Mucosa of rectum (tissue), 2 donors: ENCODE data around the gene RABEP1.
"Not testable (repeated sequence)": the region's sequence is repeated elsewhere in the genome, so short reads cannot be mapped to it uniquely, and the experiment has no call there.

Experiments
- H3K27ac ChIP-seq, 2 donors: one replicate each; pipeline ENCODE4 v1.7.0; 2013; ENCODE audit warnings: inconsistent platforms in 2 of 2, low read depth in 2 of 2, low read length in 2 of 2
- H3K27me3 ChIP-seq, 2 donors: one replicate each; pipeline ENCODE4 v1.7.0; 2013; ENCODE audit warnings: low read length in 2 of 2; ENCODE audit not compliant: control insufficient read depth in 2 of 2, insufficient read depth in 2 of 2
- H3K36me3 ChIP-seq, 2 donors: one replicate each; pipeline ENCODE4 v1.7.0; 2013; ENCODE audit warnings: low read length in 2 of 2; ENCODE audit not compliant: control insufficient read depth in 2 of 2, insufficient read depth in 2 of 2
- H3K4me1 ChIP-seq, 2 donors: one replicate each; pipeline ENCODE4 v1.7.0; 2013; ENCODE audit warnings: low read length in 2 of 2, mild to moderate bottlenecking in 1 of 2; ENCODE audit not compliant: control insufficient read depth in 2 of 2, insufficient read depth in 2 of 2
- H3K4me3 ChIP-seq, 2 donors: one replicate each; pipeline ENCODE4 v1.7.0; 2013; ENCODE audit warnings: low read length in 2 of 2
- H3K9ac ChIP-seq, 2 donors: one replicate each; pipeline ENCODE4 v1.7.0; 2013; ENCODE audit warnings: low read length in 2 of 2, low read depth in 1 of 2, mild to moderate bottlenecking in 1 of 2
- H3K9me3 ChIP-seq, 2 donors: one replicate each; pipeline ENCODE4 v1.7.0; 2013; ENCODE audit warnings: low read length in 2 of 2; ENCODE audit not compliant: control insufficient read depth in 2 of 2
- donor health status: healthy.
- donor health status: Normal muscosa, but diverticular disease.

Gene RABEP1

GRCh38 chr17:5281814-5282641 lies at the start of gene RABEP1:
TSS of gene RABEP1 (plus strand) at chr17:5282284. CDS start at chr17:5282487, 203 bp downstream.
- Histone ChIP-seq H3K36me3 (no peaks in the 10 kb centered on the region), H3K27ac (peak within 1 kb of the TSS; percentile 71 to 74), H3K9me3 (no peaks in the 10 kb centered on the region), H3K4me3 (peak within 1 kb of the TSS; percentile 75 to 84), H3K4me1 (peaks cover 9 to 16% of the 10 kb centered on the region in 2 donors), H3K9ac (peak within 1 kb of the TSS; percentile 54 to 63), H3K27me3 (no peaks in the 10 kb centered on the region)

- peak overlapping the region in 1 of 2 donors; percentile 32 for H3K27ac ChIP-seq
- not testable (repeated sequence) for H3K4me1 ChIP-seq, H3K36me3 ChIP-seq, H3K9me3 ChIP-seq, H3K27me3 ChIP-seq, H3K9ac ChIP-seq
- H3K4me3 ChIP-seq, result peak overlapping the region in 1 of 2 donors; percentile 45
Observed at GRCh38 chr17:5233492-5233891, 48.6 kb upstream of the RABEP1 start.

DNA sequence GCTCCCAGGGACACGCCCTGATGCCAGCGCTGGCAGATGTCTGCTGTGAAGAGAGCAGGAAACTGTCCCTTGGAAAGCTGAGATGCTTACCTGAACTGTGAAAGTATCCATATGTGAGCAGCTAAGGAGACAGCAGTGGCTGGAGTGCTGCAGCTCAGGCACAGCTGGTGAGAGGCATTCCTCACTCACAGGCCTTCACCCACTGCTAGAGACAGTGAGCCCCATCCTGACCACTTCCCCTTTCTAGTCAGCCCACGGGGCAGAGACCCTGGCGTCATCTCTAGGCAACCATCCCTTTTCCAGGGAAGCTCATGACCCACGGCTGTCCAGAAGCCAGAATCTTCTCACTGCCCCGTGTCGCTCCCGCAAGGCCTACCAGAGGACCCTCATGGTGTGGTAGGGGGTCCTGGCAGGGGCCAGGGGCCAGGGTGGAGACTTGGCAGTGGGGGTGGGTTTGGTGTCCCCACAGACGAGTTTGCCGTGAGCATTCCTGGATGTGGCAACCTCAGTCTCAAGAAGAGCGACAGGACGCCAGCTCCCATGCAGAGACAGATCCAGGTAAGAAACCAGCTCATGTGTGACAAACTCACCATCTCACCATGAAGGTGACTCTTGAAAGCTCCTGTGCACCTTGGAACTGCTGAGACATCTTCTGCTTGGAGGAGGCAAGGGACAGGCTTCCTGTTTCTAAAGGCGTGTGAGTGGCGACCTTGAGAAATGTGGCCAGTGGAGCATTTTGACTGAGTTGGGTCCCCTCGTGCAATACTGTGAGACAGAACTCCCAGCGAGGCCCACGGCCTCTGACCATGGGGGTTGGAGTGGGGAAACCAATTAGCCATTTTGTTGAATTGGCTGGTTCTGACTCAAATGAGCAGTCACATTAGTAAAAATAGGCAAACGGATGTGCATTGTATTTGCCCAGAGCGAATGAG lies 47.2 kb upstream of the RABEP1 start, which contains the start of gene SCIMP:
Gene SCIMP, minus strand, starts transcription at position 216 of the 932 bp plus-strand sequence. Its CDS starts 105 bp downstream, at position 111.
- H3K9me3 ChIP-seq, result no peaks in the 10 kb centered on the region
- H3K9ac ChIP-seq, result no peak within 1 kb of the TSS
- peak within 1 kb of the TSS; percentile 32 to 46 for H3K27ac ChIP-seq
- H3K27me3 ChIP-seq, result no peaks in the 10 kb centered on the region
- peaks cover 2 to 9% of the 10 kb centered on the region in 2 donors for H3K4me1 ChIP-seq
- peaks cover 0 to 5% of the 10 kb centered on the region in 2 donors for H3K36me3 ChIP-seq
- H3K4me3 ChIP-seq, result peak within 1 kb of the TSS in 1 of 2 donors; percentile 59

DNA sequence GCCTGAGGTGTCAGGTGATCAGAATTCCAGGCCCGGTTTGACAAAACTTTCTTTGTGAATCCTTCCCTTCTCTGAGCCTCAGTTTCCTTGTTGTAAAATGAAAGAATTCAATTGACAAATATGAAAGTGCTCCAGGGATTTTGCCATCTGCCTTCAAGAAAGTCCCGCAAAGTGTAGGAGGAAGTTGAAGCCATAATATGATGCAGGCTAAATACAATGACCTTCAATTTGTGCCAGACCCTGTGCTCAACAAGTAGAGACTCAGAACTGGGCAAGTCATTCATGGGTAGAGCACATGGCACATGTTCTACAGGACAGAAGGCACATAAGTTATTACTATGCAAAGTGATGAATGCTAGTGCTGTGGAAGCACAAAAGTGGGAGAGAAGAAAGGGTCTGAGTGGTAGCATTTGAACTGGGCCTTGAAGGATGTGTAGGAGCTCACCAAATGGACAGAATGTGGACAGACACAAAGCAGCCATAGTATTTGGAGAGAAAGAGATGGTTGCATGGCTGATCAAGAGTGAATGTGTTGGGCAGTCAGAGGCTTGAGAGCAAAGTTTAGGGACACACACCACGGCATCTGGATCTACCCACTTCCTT lies 45.0 kb upstream of the RABEP1 start:
- H3K4me3 ChIP-seq, result no peak overlapping the region
- no peak overlapping the region for H3K27ac ChIP-seq
- H3K9ac ChIP-seq, result no peak overlapping the region
- no peaks in the 10 kb centered on the region for H3K9me3 ChIP-seq
- H3K36me3 ChIP-seq, result peaks cover 0 to 2% of the 10 kb centered on the region in 2 donors
- H3K27me3 ChIP-seq, result no peaks in the 10 kb centered on the region
- H3K4me1 ChIP-seq, result peaks cover 11 to 18% of the 10 kb centered on the region in 2 donors

DNA sequence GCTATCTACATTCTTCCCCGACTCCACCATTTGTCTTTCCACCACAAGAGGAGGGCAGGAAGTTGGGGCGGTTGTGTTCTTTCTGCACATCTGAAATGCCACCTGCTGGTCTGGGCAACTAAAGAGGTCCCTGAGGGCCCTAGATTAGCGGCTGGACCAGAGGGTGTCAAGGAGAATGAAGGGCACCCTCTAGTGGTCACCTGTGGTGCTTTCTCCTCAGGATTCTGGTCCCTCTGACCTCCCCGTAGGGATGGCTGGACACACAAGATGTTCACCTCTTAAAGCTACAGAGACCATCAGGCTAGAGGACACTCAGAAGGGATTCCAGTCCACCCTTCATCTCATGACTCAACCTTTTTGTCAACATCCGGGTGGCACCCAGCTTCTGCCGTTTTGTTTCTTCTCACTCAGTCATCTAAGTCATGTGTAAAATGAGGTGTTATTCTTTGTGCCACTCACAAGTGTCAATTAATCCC lies 44.5 kb upstream of the RABEP1 start:
- Histone ChIP-seq H3K4me3 (no peak overlapping the region), H3K36me3 (peaks cover 0 to 2% of the 10 kb centered on the region in 2 donors), H3K9ac (no peak overlapping the region), H3K9me3 (no peaks in the 10 kb centered on the region), H3K4me1 (peaks cover 11 to 15% of the 10 kb centered on the region in 2 donors), H3K27ac (no peak overlapping the region), H3K27me3 (no peaks in the 10 kb centered on the region)

DNA sequence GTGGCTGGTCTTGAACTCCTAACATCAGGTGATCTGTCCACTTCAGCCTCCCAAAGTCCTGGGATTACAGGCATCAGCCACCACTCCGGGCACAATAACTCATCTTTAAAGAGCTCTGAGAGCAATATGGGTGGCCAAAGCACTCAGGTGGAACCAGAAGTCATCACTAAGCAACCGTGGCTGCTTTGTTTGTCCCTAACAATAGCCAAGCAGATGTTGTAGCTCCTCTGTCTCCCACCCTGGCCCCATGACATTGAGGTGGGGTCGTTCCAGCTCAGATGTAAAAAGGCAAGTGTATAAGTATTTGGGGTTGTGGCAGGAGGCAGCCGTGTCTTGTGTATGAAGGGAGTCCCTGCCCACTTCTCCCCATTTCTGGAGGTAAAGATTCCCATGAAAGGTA lies 43.8 kb upstream of the RABEP1 start:
- H3K36me3 ChIP-seq, result peaks cover 0 to 2% of the 10 kb centered on the region in 2 donors
- no peak overlapping the region for H3K27ac ChIP-seq
- H3K9me3 ChIP-seq, result no peaks in the 10 kb centered on the region
- no peaks in the 10 kb centered on the region for H3K27me3 ChIP-seq
- H3K4me1 ChIP-seq, result peaks cover 15 to 16% of the 10 kb centered on the region in 2 donors
- no peak overlapping the region for H3K9ac ChIP-seq
- H3K4me3 ChIP-seq, result no peak overlapping the region

GRCh38 chr17:5239769-5240168 lies 42.3 kb upstream of the RABEP1 start:
- H3K27ac ChIP-seq, H3K9ac ChIP-seq, H3K9me3 ChIP-seq, H3K4me3 ChIP-seq, H3K36me3 ChIP-seq, H3K27me3 ChIP-seq: not testable (repeated sequence)
- H3K4me1 ChIP-seq, result peaks cover 15 to 16% of the 10 kb centered on the region in 2 donors

DNA sequence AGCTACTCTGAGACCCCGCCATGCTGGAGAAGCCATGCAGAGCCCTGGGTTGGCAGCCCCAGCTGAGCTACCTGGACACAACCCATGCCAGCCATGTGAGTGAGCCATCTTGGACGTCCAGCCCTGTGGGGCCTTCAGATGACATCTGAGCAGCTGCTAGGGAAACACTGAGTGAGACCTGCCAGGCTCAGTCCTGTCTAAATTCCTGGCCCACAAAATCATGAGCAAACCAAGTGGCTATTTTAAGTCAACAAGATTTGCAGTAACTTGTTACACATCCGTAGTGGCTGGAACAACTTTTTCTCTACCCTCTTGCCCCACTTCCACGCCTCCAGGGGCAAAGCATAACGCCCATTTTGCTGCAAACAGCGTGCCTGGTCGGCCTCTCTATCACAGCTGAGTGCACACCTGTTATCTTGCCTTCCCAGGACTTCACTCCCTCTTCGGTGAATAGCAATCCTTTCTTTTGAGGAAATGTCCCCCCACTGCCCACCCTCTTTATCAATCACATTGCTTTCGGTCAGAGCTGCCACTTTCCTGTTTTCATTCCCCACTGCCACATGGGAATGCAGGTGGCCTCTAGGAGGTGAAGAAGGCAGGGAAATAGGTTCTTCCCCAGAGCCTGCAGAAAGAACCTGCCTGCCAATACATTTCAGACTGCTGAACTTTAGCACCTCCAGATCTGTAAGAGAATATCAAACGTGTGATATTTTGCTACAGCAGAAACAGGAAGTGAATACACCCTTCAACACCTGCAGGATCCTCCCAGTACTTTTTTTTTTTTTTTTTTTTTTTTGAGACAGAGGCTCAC lies 40.0 kb upstream of the RABEP1 start:
- H3K27ac ChIP-seq, result peak overlapping the region; percentile 77 to 82
- H3K27me3 ChIP-seq, result no peaks in the 10 kb centered on the region
- peak overlapping the region in 1 of 2 donors; percentile 5 for H3K4me3 ChIP-seq
- H3K9me3 ChIP-seq, result no peaks in the 10 kb centered on the region
- peaks cover 15 to 16% of the 10 kb centered on the region in 2 donors for H3K4me1 ChIP-seq
- H3K9ac ChIP-seq, result peak overlapping the region in 1 of 2 donors; percentile 65
- H3K36me3 ChIP-seq, result no peaks in the 10 kb centered on the region

GRCh38 chr17:5247621-5248020 lies 34.5 kb upstream of the RABEP1 start:
- no peaks in the 10 kb centered on the region for H3K27me3 ChIP-seq
- peaks cover 3 to 4% of the 10 kb centered on the region in 2 donors for H3K4me1 ChIP-seq
- no peaks in the 10 kb centered on the region for H3K9me3 ChIP-seq
- no peak overlapping the region for H3K27ac ChIP-seq
- no peak overlapping the region for H3K9ac ChIP-seq
- no peaks in the 10 kb centered on the region for H3K36me3 ChIP-seq
- H3K4me3 ChIP-seq, result no peak overlapping the region
